GM12878 (cell line): ENCODE measurements around the gene ITPR2. TPM values are rescaled to one million over a fixed set of nuclear protein-coding genes. Genes with fewer than 3 reads are reported as not detected.
"Not testable (repeated sequence)": the region's sequence is repeated elsewhere in the genome, so short reads cannot be mapped to it uniquely, and the experiment has no call there.

Experiments
- ATAC-seq: fragments of 200-7000 bp; cut with Tn5 transposase; 3 replicates; pipeline ENCODE4 v1.9.1; 2020; ENCODE audit warnings: mild to moderate bottlenecking, moderate library complexity
- BruUV-seq: library from RNA; stranded (reverse); fragments of 400-500 nt; replicated peaks from 2 replicates; lab custom pipeline; 2021; lab: Mats Ljungman, UMichigan
- CTCF ChIA-PET: fragments of 300-600 bp; sonication (Branson Sonifier 250); formaldehyde crosslinking; extraction: SDS; loops from one replicate; lab custom pipeline; 2021; ENCODE audit warnings: inconsistent platforms; lab: Yijun Ruan, JAX
- POLR2A ChIA-PET: fragments of 350-600 bp; formaldehyde crosslinking; extraction: SDS; loops from one replicate; lab custom pipeline; 2021; ENCODE audit warnings: inconsistent platforms; lab: Charles Lee
- RAD21 ChIA-PET: fragments of 300-600 bp; sonication (Branson Sonifier 250); formaldehyde crosslinking; loops from one replicate; lab custom pipeline; 2023; ENCODE audit warnings: antibody characterized with exemption; ENCODE audit not compliant: unreplicated experiment; lab: Charles Lee
- SMC1A ChIA-PET: fragments of 300-600 bp; sonication (Branson Sonifier 250); formaldehyde crosslinking; loops from one replicate; lab custom pipeline; 2023; ENCODE audit not compliant: unreplicated experiment, uncharacterized antibody; lab: Charles Lee
- DNase-seq: peaks from one replicate; pipeline ENCODE4 v3.0.0-alpha.2; 2011; ENCODE audit warnings: low read depth, low spot score
- FAIRE-seq: peaks from 3 replicates; lab custom pipeline; 2011; peaks lifted over from hg19 to GRCh38; lab: Jason Lieb, UNC
- H2AFZ ChIP-seq: 2 replicates; pipeline ENCODE4 v1.6.0; 2011; ENCODE audit warnings: low read depth, low read length, control low read depth; ENCODE audit not compliant: control insufficient read depth
- H3K27ac ChIP-seq: 2 replicates; pipeline ENCODE4 v1.5.1; 2011; ENCODE audit warnings: control low read depth; ENCODE audit not compliant: control insufficient read depth, insufficient read depth
- H3K27me3 ChIP-seq, 2 experiments: replicated peaks in 1 of 2; 2 replicates each; pipeline versions ENCODE4 v1.6.0 to v1.6.1; 2011; ENCODE audit warnings: low read length in 1 of 2; ENCODE audit not compliant: control insufficient read depth in 2 of 2, insufficient read depth in 2 of 2
- H3K36me3 ChIP-seq, 2 experiments: 2 replicates each; pipeline ENCODE4 v1.5.1; 2011; ENCODE audit warnings: low read length in 1 of 2; ENCODE audit not compliant: control insufficient read depth in 2 of 2, insufficient read depth in 2 of 2
- H3K4me1 ChIP-seq: 2 replicates; pipeline ENCODE4 v1.6.1; 2011; ENCODE audit warnings: mild to moderate bottlenecking, low read length, moderate library complexity, mixed read lengths; ENCODE audit not compliant: control insufficient read depth, insufficient read depth
- H3K4me2 ChIP-seq: 2 replicates; pipeline ENCODE4 v1.6.0; 2011; ENCODE audit warnings: control low read depth; ENCODE audit not compliant: control insufficient read depth, insufficient read depth
- H3K4me3 ChIP-seq: fragments of 200-600 bp; sonication (generic); 2 replicates; pipeline ENCODE4 v1.5.1; 2016
- H3K79me2 ChIP-seq: 2 replicates; pipeline ENCODE4 v1.6.0; 2011; ENCODE audit warnings: low read length; ENCODE audit not compliant: control insufficient read depth, insufficient read depth
- H3K9ac ChIP-seq: 2 replicates; pipeline ENCODE4 v1.8.0; 2011; ENCODE audit warnings: low read length, control low read depth, mixed read lengths; ENCODE audit not compliant: control insufficient read depth, insufficient read depth
- H3K9me3 ChIP-seq: replicated peaks from 3 replicates; pipeline ENCODE4 v1.5.1; 2011; ENCODE audit warnings: mild to moderate bottlenecking, low read length; ENCODE audit not compliant: control insufficient read depth, insufficient read depth
- H4K20me1 ChIP-seq: 2 replicates; pipeline ENCODE4 v1.6.0; 2011; ENCODE audit not compliant: control insufficient read depth, insufficient read depth
- BMI1 ChIP-seq: fragments of 450-650 bp; IDR thresholded peaks from 2 replicates; pipeline ENCODE4 v1.6.1; 2016; ENCODE audit warnings: mild to moderate bottlenecking, moderate library complexity, borderline replicate concordance
- CBX3 ChIP-seq: fragments of 200-600 bp; sonication (generic); IDR thresholded peaks from 2 replicates; pipeline ENCODE4 v1.6.1; 2016; ENCODE audit warnings: low read depth, borderline replicate concordance
- FOXM1 ChIP-seq: IDR thresholded peaks from 2 replicates; pipeline ENCODE4 v1.6.1; 2012; ENCODE audit warnings: low read depth, mild to moderate bottlenecking, inconsistent platforms, low read length, moderate library complexity
- RBBP5 ChIP-seq: fragments of 200-600 bp; sonication (generic); conservative IDR thresholded peaks from 2 replicates; pipeline ENCODE4 v1.6.1; 2016
- TBL1XR1 ChIP-seq: IDR thresholded peaks from 2 replicates; pipeline ENCODE4 v1.6.1; 2012; ENCODE audit warnings: low read depth, low read length, improper control_type of control experiment
- ZNF622 ChIP-seq: fragments of 450-650 bp; IDR thresholded peaks from 2 replicates; pipeline ENCODE4 v1.6.1; 2017; ENCODE audit warnings: mild to moderate bottlenecking, inconsistent platforms
- WGBS: methylation state at CpG from one replicate; pipeline ENCODE4 v1.1.6; 2016; ENCODE audit warnings: low lambda C conversion rate; ENCODE audit not compliant: insufficient replicate concordance, insufficient coverage; ENCODE audit errors: missing lambda C conversion rate; 5-methylcytosine and 5-hydroxymethylcytosine counted together
- in situ Hi-C: fragments of 300-500 bp; cut with MboI; formaldehyde crosslinking; loops from 9 replicates; pipeline ENCODE4 v1.14.3; 2018; ENCODE audit warnings: mixed read lengths
- intact Hi-C: fragments of 100-400 bp; cut with micrococcal nuclease; formaldehyde crosslinking; loops from one replicate; pipeline ENCODE4 v1.14.2; 2022; ENCODE audit not compliant: unreplicated experiment
- polyA plus RNA-seq, 11 experiments: library from polyadenylated mRNA; depleted of rRNA in 4 of 11; unstranded in 6 of 11; stranded (reverse) in 5 of 11; fragments of >200 nt; fragmentation: Nextera tagmentation in 4 of 11; fragmentation: Illumina TruSeq in 1 of 11; extraction: Ambion mirVana in 4 of 11; extraction: Trizol in 1 of 11; gene quantifications; 1 replicate in 1 of 11; 2 replicates in 10 of 11; pipeline versions ENCODE4 v1.2.1 to v1.2.3, GENCODE V29; 2011 to 2016; ENCODE audit warnings: inconsistent platforms in 2 of 11, missing spikeins in 2 of 11, low read depth in 1 of 11
- total RNA-seq, 4 experiments: library from RNA; depleted of rRNA in 3 of 4; stranded (reverse); fragments of >200 nt in 3 of 4; fragmentation: Illumina TruSeq in 1 of 4; extraction: Trizol in 1 of 4; gene quantifications; 2 replicates each; pipeline versions ENCODE4 v1.2.1 to v1.2.3, GENCODE V29; 2013 to 2021
- TF ChIP-seq, protein P1 (sequence below): fragments of 450-650 bp; formaldehyde crosslinking; IDR thresholded peaks from 2 replicates; pipeline ENCODE4 v1.5.0; 2022; ENCODE audit warnings: mild to moderate bottlenecking, missing genetic modification characterization
- TF ChIP-seq, protein P2 (sequence below): fragments of 450-650 bp; IDR thresholded peaks from 2 replicates; pipeline ENCODE4 v1.6.1; 2016; ENCODE audit warnings: mild to moderate bottlenecking
- TF ChIP-seq, protein P3 (sequence below): fragments of 450-650 bp; conservative IDR thresholded peaks from 2 replicates; pipeline ENCODE4 v1.6.1; 2017; ENCODE audit warnings: mild to moderate bottlenecking, moderate library complexity

The ITPR2 gene
- total and polyA plus RNA-seq, 10 of the 15 experiments (the other 5 are each of a cell fraction or from before 2014, with no cell fraction given) = 7.5 to 76.2 (median 47.1) TPM

DNA sequence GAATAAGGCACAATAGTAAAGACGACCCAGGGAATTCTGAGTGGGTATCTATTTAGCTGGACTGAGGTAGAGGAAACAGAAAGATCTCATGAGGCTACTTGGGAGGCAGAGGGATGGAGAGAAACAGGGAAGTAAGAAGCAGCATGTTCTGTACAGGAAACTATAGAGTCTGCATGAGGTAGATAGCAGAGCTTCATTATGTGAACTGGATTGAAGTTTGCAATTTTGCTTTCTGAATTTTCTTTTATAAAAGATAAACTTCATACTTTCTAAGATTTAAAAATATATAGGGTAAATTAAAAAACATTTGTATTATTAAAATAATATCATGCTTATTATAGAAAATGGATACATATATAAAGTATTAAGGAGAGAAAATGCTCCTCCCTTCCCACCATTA lies 399.3 kb downstream of the ITPR2 start:
- CTCF ChIA-PET = interaction anchor here (0.6 to 2.8 kb wide), 12 partner anchors 26 to 412 kb away, joined by 3 to 16 read pairs (median 4); no protein-coding TSS in a partner anchor
- H3K27ac ChIP-seq, H3K27me3 ChIP-seq, BruUV-seq, H3K79me2 ChIP-seq, ATAC-seq, DNase-seq, H3K4me3 ChIP-seq, H3K9ac ChIP-seq, H3K9me3 ChIP-seq, in situ Hi-C loops, H3K4me1 ChIP-seq, H2AFZ ChIP-seq, H4K20me1 ChIP-seq, H3K4me2 ChIP-seq: not testable (repeated sequence)
- RAD21 ChIA-PET = interaction anchor here (0.6 to 2.6 kb wide), 2 partner anchors 43 to 315 kb away, joined by 4 to 11 read pairs; no protein-coding TSS in a partner anchor
- SMC1A ChIA-PET = interaction anchor here (0.8 to 1.8 kb wide), 7 partner anchors 9 to 315 kb away, joined by 3 to 7 read pairs (median 4); no protein-coding TSS in a partner anchor
- POLR2A ChIA-PET = interaction anchor here (1.2 kb wide), 1 partner anchor 12 kb away, joined by 3 read pairs; no protein-coding TSS in a partner anchor
- intact Hi-C loops = loop anchor here (2.0 to 10.0 kb wide), 3 partner anchors 39 to 221 kb away; no protein-coding TSS in a partner anchor
- FAIRE-seq = peak; percentile 78
- 100% methylated on average over 1 of the region's 1 CpG for WGBS
- H3K36me3 ChIP-seq = peaks cover 0 to 23% of the 10 kb centered on the region in 2 experiments; a peak in 2 of 4 replicates

DNA sequence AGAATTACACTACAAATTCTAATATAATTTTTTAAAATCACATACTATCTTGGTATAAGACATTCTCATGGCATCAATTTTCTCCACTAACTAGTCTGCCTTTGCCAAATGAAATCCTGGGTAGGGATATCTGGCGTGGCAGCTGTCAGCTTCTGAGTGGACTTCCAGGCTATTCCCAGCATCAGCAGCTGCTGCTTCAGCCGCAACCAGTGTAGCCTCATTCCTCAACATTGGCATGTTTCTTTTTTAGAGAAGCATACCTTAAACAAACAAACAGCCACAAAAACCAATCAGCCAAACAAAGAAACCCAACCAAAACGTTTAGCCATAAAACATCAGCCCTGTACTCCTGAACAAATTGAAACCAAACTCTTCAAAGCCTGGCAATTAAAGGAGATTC lies 401.8 kb downstream of the ITPR2 start:
- Histone ChIP-seq H3K4me1 (no peaks in the 10 kb centered on the region), H3K27me3 (no peaks in the 10 kb centered on the region), H3K27ac (no peak overlapping the region), H3K9ac (no peak overlapping the region), H3K36me3 (peaks cover 0 to 18% of the 10 kb centered on the region in 2 experiments; a peak in 1 of 4 replicates), H2AFZ (no peak overlapping the region), H3K79me2 (no peaks in the 10 kb centered on the region), H4K20me1 (no peaks in the 10 kb centered on the region), H3K4me2 (no peak overlapping the region), H3K9me3 (no peaks in the 10 kb centered on the region), H3K4me3 (no peak overlapping the region)
- POLR2A ChIA-PET = no interaction called here
- FAIRE-seq (no peak), DNase-seq (no peak), ATAC-seq (no peak)
- CTCF ChIA-PET = interaction anchor here (1.3 to 3.0 kb wide), 3 partner anchors 221 to 313 kb away, joined by 3 to 16 read pairs (median 9); no protein-coding TSS in a partner anchor
- 41% methylated on average over 3 of the region's 3 CpGs for WGBS
- RAD21 ChIA-PET = interaction anchor here (2.6 kb wide), 1 partner anchor 312 kb away, joined by 11 read pairs; no protein-coding TSS in a partner anchor
- in situ Hi-C loops (no loop called here), intact Hi-C loops (loop anchor here (5.0 to 10.0 kb wide), 2 partner anchors 91 to 224 kb away; no protein-coding TSS in a partner anchor)
- BruUV-seq = no TSS peak
- SMC1A ChIA-PET = interaction anchor here (2.3 kb wide), 1 partner anchor 313 kb away, joined by 6 read pairs; no protein-coding TSS in a partner anchor
- no peak for TF ChIP-seq ZNF622
- TF ChIP-seq BMI1 = no peak
- TF ChIP-seq, protein P1, sequence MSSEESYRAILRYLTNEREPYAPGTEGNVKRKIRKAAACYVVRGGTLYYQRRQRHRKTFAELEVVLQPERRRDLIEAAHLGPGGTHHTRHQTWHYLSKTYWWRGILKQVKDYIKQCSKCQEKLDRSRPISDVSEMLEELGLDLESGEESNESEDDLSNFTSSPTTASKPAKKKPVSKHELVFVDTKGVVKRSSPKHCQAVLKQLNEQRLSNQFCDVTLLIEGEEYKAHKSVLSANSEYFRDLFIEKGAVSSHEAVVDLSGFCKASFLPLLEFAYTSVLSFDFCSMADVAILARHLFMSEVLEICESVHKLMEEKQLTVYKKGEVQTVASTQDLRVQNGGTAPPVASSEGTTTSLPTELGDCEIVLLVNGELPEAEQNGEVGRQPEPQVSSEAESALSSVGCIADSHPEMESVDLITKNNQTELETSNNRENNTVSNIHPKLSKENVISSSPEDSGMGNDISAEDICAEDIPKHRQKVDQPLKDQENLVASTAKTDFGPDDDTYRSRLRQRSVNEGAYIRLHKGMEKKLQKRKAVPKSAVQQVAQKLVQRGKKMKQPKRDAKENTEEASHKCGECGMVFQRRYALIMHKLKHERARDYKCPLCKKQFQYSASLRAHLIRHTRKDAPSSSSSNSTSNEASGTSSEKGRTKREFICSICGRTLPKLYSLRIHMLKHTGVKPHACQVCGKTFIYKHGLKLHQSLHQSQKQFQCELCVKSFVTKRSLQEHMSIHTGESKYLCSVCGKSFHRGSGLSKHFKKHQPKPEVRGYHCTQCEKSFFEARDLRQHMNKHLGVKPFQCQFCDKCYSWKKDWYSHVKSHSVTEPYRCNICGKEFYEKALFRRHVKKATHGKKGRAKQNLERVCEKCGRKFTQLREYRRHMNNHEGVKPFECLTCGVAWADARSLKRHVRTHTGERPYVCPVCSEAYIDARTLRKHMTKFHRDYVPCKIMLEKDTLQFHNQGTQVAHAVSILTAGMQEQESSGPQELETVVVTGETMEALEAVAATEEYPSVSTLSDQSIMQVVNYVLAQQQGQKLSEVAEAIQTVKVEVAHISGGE (CRISPR knock-in tag) = no peak
- TF ChIP-seq CBX3 = no peak
- TF ChIP-seq RBBP5 = no peak
- TF ChIP-seq FOXM1 = no peak
- TF ChIP-seq, protein P2, sequence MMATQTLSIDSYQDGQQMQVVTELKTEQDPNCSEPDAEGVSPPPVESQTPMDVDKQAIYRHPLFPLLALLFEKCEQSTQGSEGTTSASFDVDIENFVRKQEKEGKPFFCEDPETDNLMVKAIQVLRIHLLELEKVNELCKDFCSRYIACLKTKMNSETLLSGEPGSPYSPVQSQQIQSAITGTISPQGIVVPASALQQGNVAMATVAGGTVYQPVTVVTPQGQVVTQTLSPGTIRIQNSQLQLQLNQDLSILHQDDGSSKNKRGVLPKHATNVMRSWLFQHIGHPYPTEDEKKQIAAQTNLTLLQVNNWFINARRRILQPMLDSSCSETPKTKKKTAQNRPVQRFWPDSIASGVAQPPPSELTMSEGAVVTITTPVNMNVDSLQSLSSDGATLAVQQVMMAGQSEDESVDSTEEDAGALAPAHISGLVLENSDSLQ = no peak
- TF ChIP-seq, protein P3, sequence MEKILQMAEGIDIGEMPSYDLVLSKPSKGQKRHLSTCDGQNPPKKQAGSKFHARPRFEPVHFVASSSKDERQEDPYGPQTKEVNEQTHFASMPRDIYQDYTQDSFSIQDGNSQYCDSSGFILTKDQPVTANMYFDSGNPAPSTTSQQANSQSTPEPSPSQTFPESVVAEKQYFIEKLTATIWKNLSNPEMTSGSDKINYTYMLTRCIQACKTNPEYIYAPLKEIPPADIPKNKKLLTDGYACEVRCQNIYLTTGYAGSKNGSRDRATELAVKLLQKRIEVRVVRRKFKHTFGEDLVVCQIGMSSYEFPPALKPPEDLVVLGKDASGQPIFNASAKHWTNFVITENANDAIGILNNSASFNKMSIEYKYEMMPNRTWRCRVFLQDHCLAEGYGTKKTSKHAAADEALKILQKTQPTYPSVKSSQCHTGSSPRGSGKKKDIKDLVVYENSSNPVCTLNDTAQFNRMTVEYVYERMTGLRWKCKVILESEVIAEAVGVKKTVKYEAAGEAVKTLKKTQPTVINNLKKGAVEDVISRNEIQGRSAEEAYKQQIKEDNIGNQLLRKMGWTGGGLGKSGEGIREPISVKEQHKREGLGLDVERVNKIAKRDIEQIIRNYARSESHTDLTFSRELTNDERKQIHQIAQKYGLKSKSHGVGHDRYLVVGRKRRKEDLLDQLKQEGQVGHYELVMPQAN = no peak
- no peak for TF ChIP-seq TBL1XR1
